SH-SY5Y (cell line): Measurements from ENCODE around the gene KIF2A.

Experiments
- GATA2 ChIP-seq: IDR thresholded peaks from 2 replicates; pipeline ENCODE4 v1.6.1; 2011; ENCODE audit warnings: mild to moderate bottlenecking, low read depth, low read length
- GATA3 ChIP-seq: IDR thresholded peaks from 2 replicates; pipeline ENCODE4 v1.6.1; 2011; ENCODE audit warnings: low read depth, mild to moderate bottlenecking, low read length, moderate library complexity

GRCh38 chr5:62331921-62332320, 25.9 kb downstream of the KIF2A start:
- no peak for TF ChIP-seq GATA2
- no peak for TF ChIP-seq GATA3
